HG03175 (cell line): ENCODE measurements around the gene UBE2C.
A peak's percentile ranks its signal among the peaks of the same experiment; 100 is the strongest.

Experiments
- ATAC-seq: cut with Tn5 transposase; IDR thresholded peaks from one replicate; pipeline ENCODE4 v1.9.1; 2021; ENCODE audit warnings: mild to moderate bottlenecking, moderate library complexity; ENCODE audit not compliant: unreplicated experiment

UBE2C gene

GRCh38 chr20:45832619-45833018 lies 20.2 kb downstream of the UBE2C start:
- no peak for ATAC-seq

GRCh38 chr20:45833030-45833882 lies 20.8 kb downstream of the UBE2C start, which contains the start of gene SNX21:
SNX21 (plus strand) TSS chr20:45833799; CDS start chr20:45833920, 121 bp downstream.
- ATAC-seq, result peak; percentile 55

GRCh38 chr20:45833883-45834796 lies 21.7 kb downstream of the UBE2C start:
- ATAC-seq, result peak; percentile 53

- no peak for ATAC-seq
Observed at GRCh38 chr20:45834797-45835161, 22.3 kb downstream of the UBE2C start.

- no peak for ATAC-seq
Observed at GRCh38 chr20:45835329-45835765, 22.9 kb downstream of the UBE2C start.

- ATAC-seq, result no peak
Observed at GRCh38 chr20:45835825-45836224, 23.4 kb downstream of the UBE2C start.

GRCh38 chr20:45836841-45837240 lies 24.4 kb downstream of the UBE2C start:
- no peak for ATAC-seq

- ATAC-seq, result no peak
Observed at GRCh38 chr20:45840700-45841198, 28.3 kb downstream of the UBE2C start.

GRCh38 chr20:45841407-45842129 lies 29.1 kb downstream of the UBE2C start:
- no peak for ATAC-seq

- ATAC-seq, result peak; percentile 83
Observed at GRCh38 chr20:45842169-45842812, 29.8 kb downstream of the UBE2C start.

- ATAC-seq, result no peak
Observed at GRCh38 chr20:45843506-45843905, 31.1 kb downstream of the UBE2C start.

- no peak for ATAC-seq
Observed at GRCh38 chr20:45845452-45845851, 33.0 kb downstream of the UBE2C start.

GRCh38 chr20:45848421-45848820 lies 36.0 kb downstream of the UBE2C start:
- no peak for ATAC-seq

GRCh38 chr20:45848969-45849582 lies 36.6 kb downstream of the UBE2C start:
- ATAC-seq, result no peak

GRCh38 chr20:45850238-45850637 lies 37.8 kb downstream of the UBE2C start:
- ATAC-seq, result no peak

- ATAC-seq, result no peak
Observed at GRCh38 chr20:45850926-45851325, 38.5 kb downstream of the UBE2C start.

GRCh38 chr20:45851501-45851900 lies 39.1 kb downstream of the UBE2C start:
- no peak for ATAC-seq

GRCh38 chr20:45852326-45852725 lies 39.9 kb downstream of the UBE2C start:
- ATAC-seq, result no peak

- ATAC-seq, result no peak
Observed at GRCh38 chr20:45853484-45853883, 41.0 kb downstream of the UBE2C start.
